Trophoblast cell (in vitro differentiated cells and primary cell): ENCODE measurements around the gene USP34.
"Not testable (repeated sequence)": the region's sequence is repeated elsewhere in the genome, so short reads cannot be mapped to it uniquely, and the experiment has no call there.

ENCODE experiments used
- DNase-seq, 2 donors: peaks; one replicate each; pipeline ENCODE4 v3.0.0-alpha.2; 2016
- H2AFZ ChIP-seq: 2 replicates; pipeline ENCODE4 v1.6.1; 2013; ENCODE audit warnings: low read length, moderate library complexity, mild to moderate bottlenecking; ENCODE audit not compliant: insufficient read depth, poor library complexity
- H2AK5ac ChIP-seq: 2 replicates; pipeline ENCODE4 v1.6.1; 2013; ENCODE audit warnings: mild to moderate bottlenecking, low read length
- H2BK120ac ChIP-seq: 2 replicates; pipeline ENCODE4 v1.6.1; 2013; ENCODE audit warnings: low read length, mild to moderate bottlenecking, moderate library complexity; ENCODE audit not compliant: insufficient read depth, poor library complexity
- H2BK12ac ChIP-seq: 2 replicates; pipeline ENCODE4 v1.6.1; 2013; ENCODE audit warnings: mild to moderate bottlenecking, low read length, moderate library complexity
- H2BK5ac ChIP-seq: 2 replicates; pipeline ENCODE4 v1.6.1; 2013; ENCODE audit warnings: low read length, low read depth, moderate library complexity, mild to moderate bottlenecking; ENCODE audit not compliant: poor library complexity
- H3K14ac ChIP-seq: 2 replicates; pipeline ENCODE4 v1.6.1; 2013; ENCODE audit warnings: mild to moderate bottlenecking, low read length
- H3K18ac ChIP-seq: 2 replicates; pipeline ENCODE4 v1.6.1; 2013; ENCODE audit warnings: mild to moderate bottlenecking, low read length
- H3K23ac ChIP-seq: 2 replicates; pipeline ENCODE4 v1.6.1; 2013; ENCODE audit warnings: low read length
- H3K27ac ChIP-seq: 2 replicates; pipeline ENCODE4 v1.5.1; 2013; ENCODE audit warnings: low read depth, mild to moderate bottlenecking, inconsistent platforms, low read length, moderate library complexity
- H3K27me3 ChIP-seq: 2 replicates; pipeline ENCODE4 v1.6.1; 2013; ENCODE audit warnings: inconsistent platforms, mild to moderate bottlenecking, low read length, moderate library complexity; ENCODE audit not compliant: insufficient read depth
- H3K36me3 ChIP-seq, 2 experiments: 1 replicate in 1 of 2; 2 replicates in 1 of 2; pipeline ENCODE4 v1.6.1; 2013; ENCODE audit warnings: low read length in 2 of 2, mild to moderate bottlenecking in 2 of 2, moderate library complexity in 1 of 2; ENCODE audit not compliant: insufficient read depth in 2 of 2, control insufficient read depth in 1 of 2
- H3K4ac ChIP-seq: 2 replicates; pipeline ENCODE4 v1.6.1; 2013; ENCODE audit warnings: low read depth, mild to moderate bottlenecking, low read length, moderate library complexity
- H3K4me1 ChIP-seq, 2 experiments: 1 replicate in 1 of 2; 2 replicates in 1 of 2; pipeline ENCODE4 v1.6.1; 2013; ENCODE audit warnings: low read length in 2 of 2, mild to moderate bottlenecking in 2 of 2, moderate library complexity in 1 of 2; ENCODE audit not compliant: insufficient read depth in 2 of 2, control insufficient read depth in 1 of 2
- H3K4me2 ChIP-seq: 2 replicates; pipeline ENCODE4 v1.6.1; 2013; ENCODE audit warnings: inconsistent platforms, mild to moderate bottlenecking, low read length, moderate library complexity
- H3K4me3 ChIP-seq: 2 replicates; pipeline ENCODE4 v1.5.1; 2013; ENCODE audit warnings: mild to moderate bottlenecking, low read depth, low read length, inconsistent platforms
- H3K79me1 ChIP-seq: one replicate; pipeline ENCODE4 v1.6.1; 2013; ENCODE audit warnings: low read length
- H3K79me2 ChIP-seq: 2 replicates; pipeline ENCODE4 v1.6.1; 2013; ENCODE audit warnings: low read length, mild to moderate bottlenecking; ENCODE audit not compliant: control insufficient read depth, insufficient read depth, poor library complexity
- H3K9ac ChIP-seq: 2 replicates; pipeline ENCODE4 v1.6.1; 2013; ENCODE audit warnings: mild to moderate bottlenecking, low read length
- H3K9me3 ChIP-seq: 2 replicates; pipeline ENCODE4 v1.6.1; 2013; ENCODE audit warnings: low read depth, mild to moderate bottlenecking, control low read depth, inconsistent platforms, low read length; ENCODE audit not compliant: insufficient read depth
- H4K12ac ChIP-seq: 2 replicates; pipeline ENCODE4 v1.6.1; 2013; ENCODE audit warnings: low read depth, mild to moderate bottlenecking, low read length, moderate library complexity
- H4K8ac ChIP-seq: 2 replicates; pipeline ENCODE4 v1.6.1; 2013; ENCODE audit warnings: low read depth, mild to moderate bottlenecking, low read length, moderate library complexity
- H4K91ac ChIP-seq: one replicate; pipeline ENCODE4 v1.6.1; 2013; ENCODE audit warnings: low read depth, mild to moderate bottlenecking, low read length, moderate library complexity
- WGBS: extraction: QIAGEN DNeasy Blood & Tissue Kit; methylation state at CpG from one replicate; pipeline ENCODE4 v1.1.7; 2013; ENCODE audit warnings: missing lambda C conversion rate; ENCODE audit not compliant: insufficient read length, insufficient coverage; ENCODE audit errors: extremely low coverage; 5-methylcytosine and 5-hydroxymethylcytosine counted together

Gene USP34

DNA sequence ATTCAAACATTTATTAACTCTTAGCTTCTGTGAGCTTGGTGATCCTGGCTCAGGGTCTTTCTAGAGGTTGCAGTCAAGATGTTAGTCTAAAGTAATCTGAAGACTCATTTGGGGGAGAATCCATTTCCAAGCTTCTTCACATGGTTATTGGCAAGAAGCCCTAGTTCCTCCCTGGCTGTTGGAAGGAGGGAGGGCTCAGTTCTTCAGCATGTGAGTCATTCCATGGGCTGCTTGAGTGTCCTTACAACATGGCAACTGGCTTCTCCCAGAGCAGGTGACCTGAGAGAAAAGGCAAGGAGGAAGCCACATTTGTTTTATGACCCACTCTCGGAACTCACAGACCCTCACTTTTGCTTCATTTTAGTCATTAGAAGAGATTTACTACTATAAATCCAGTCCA is 319.5 kb downstream of the USP34 start:
- no CpG with 5 or more reads among the region's 1 CpG for WGBS

DNA sequence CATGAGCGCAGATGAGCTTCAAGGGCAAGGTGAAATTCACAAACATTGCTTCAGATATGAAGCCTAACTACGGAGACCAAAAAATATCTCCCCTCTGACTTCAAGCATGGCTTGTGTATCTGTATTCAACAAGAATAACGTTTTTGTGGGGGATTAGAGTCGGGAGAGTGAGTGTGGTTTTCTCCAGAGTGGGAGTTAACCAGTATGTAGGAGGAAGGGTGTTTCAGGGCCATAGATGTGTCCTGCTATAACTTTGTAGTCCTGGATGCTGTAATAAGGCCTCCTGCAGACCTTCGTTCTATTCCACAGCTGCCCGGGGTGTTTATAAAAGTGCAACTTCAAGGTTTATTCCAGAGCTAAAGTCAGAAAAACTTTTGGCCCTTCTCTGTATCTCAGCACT is 321.8 kb downstream of the USP34 start:
- H3K27me3 ChIP-seq: no peaks in the 10 kb centered on the region
- H4K12ac ChIP-seq: no peak overlapping the region
- H3K4me3 ChIP-seq: no peak overlapping the region
- H3K4me2 ChIP-seq: no peak overlapping the region
- H2AK5ac ChIP-seq: no peak overlapping the region
- DNase-seq: no peak
- no peak overlapping the region for H4K8ac ChIP-seq
- H3K18ac ChIP-seq: no peak overlapping the region
- no peak overlapping the region for H2BK5ac ChIP-seq
- no peak overlapping the region for H4K91ac ChIP-seq
- H3K9me3 ChIP-seq: no peaks in the 10 kb centered on the region
- H2AFZ ChIP-seq: no peak overlapping the region
- H2BK120ac ChIP-seq: no peak overlapping the region
- H3K14ac ChIP-seq: no peak overlapping the region
- no peak overlapping the region for H3K9ac ChIP-seq
- no peak overlapping the region for H2BK12ac ChIP-seq
- H3K79me1 ChIP-seq: no peaks in the 10 kb centered on the region
- H3K4me1 ChIP-seq: no peaks in the 10 kb centered on the region
- no CpG with 5 or more reads among the region's 6 CpGs for WGBS
- H3K36me3 ChIP-seq: peaks cover 8 to 9% of the 10 kb centered on the region in 2 experiments
- H3K79me2 ChIP-seq: no peaks in the 10 kb centered on the region
- H3K27ac ChIP-seq: no peak overlapping the region
- H3K4ac ChIP-seq: no peak overlapping the region
- H3K23ac ChIP-seq: no peak overlapping the region

More for the DNA sequence above, 319.5 kb downstream of the USP34 start:
- Histone ChIP-seq H3K4me3 (no peak overlapping the region), H3K4me1 (no peaks in the 10 kb centered on the region), H2BK5ac (no peak overlapping the region), H2BK120ac (no peak overlapping the region), H4K12ac (no peak overlapping the region), H4K91ac (no peak overlapping the region), H4K8ac (no peak overlapping the region), H3K18ac (no peak overlapping the region), H2BK12ac (no peak overlapping the region), H3K9me3 (no peaks in the 10 kb centered on the region), H3K14ac (no peak overlapping the region), H3K79me1 (no peaks in the 10 kb centered on the region), H3K27me3 (no peaks in the 10 kb centered on the region), H3K4ac (no peak overlapping the region), H3K9ac (no peak overlapping the region), H3K4me2 (no peak overlapping the region), H3K23ac (no peak overlapping the region), H2AK5ac (no peak overlapping the region), H2AFZ (no peak overlapping the region), H3K36me3 (peaks cover 8 to 9% of the 10 kb centered on the region in 2 experiments), H3K27ac (no peak overlapping the region), H3K79me2 (no peaks in the 10 kb centered on the region)
- DNase-seq: no peak

DNA sequence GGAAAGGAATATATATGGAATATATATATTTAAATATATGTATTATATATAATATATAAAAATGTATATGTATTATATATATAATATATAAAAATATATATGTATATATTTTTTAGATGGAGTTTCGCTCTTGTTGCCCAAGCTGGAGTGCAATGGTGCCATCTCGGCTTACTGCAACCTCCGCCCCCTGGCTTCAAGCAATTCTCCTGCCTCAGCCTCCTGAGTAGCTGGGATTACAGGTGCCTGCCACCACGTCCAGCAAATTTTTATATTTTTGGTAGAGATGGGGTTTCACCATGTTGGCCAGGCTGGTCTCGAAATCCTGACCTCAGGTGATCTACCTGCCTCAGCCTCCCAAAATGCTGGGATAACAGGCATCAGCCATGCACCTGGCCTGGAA is 322.8 kb downstream of the USP34 start:
- not testable (repeated sequence) for H4K91ac ChIP-seq, H2AFZ ChIP-seq, H3K27ac ChIP-seq, H2BK120ac ChIP-seq, H3K14ac ChIP-seq, H4K12ac ChIP-seq, H3K36me3 ChIP-seq, H3K79me1 ChIP-seq, H3K23ac ChIP-seq, H2BK5ac ChIP-seq, H3K4me1 ChIP-seq, H2AK5ac ChIP-seq, H3K79me2 ChIP-seq, H3K18ac ChIP-seq, H2BK12ac ChIP-seq, H3K9ac ChIP-seq, H3K4me2 ChIP-seq, H3K9me3 ChIP-seq, H4K8ac ChIP-seq, H3K4ac ChIP-seq, DNase-seq, H3K4me3 ChIP-seq, H3K27me3 ChIP-seq
- no CpG with 5 or more reads among the region's 5 CpGs for WGBS

DNA sequence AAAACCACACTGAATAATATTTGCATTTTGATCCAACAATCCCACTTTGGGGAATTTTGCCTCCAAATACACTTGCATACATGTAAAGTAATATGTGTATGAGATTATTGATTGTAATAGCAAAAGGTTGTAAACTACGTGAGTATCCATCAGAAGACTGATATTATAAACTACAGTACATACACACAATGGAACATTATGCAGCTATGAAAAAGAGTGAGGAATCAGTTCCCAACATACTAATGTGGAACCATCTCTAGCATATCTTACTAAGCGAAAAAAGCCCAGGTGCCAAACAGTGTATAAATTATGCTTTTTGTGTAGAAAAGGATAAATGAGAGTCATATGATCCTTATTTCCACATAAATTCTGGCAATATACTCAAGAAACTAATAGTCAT is 324.9 kb downstream of the USP34 start:
- Histone ChIP-seq H2BK12ac (no peak overlapping the region), H3K27me3 (no peaks in the 10 kb centered on the region), H3K4me3 (no peak overlapping the region), H2AFZ (no peak overlapping the region), H2AK5ac (no peak overlapping the region), H3K9ac (no peak overlapping the region), H3K36me3 (peaks cover 7 to 8% of the 10 kb centered on the region in 2 experiments), H4K8ac (no peak overlapping the region), H3K9me3 (no peaks in the 10 kb centered on the region), H3K23ac (no peak overlapping the region), H4K12ac (no peak overlapping the region), H3K79me1 (no peaks in the 10 kb centered on the region), H3K18ac (no peak overlapping the region), H2BK120ac (no peak overlapping the region), H3K4me1 (no peaks in the 10 kb centered on the region), H3K4ac (no peak overlapping the region), H3K4me2 (no peak overlapping the region), H4K91ac (no peak overlapping the region), H3K27ac (no peak overlapping the region), H2BK5ac (no peak overlapping the region), H3K14ac (no peak overlapping the region), H3K79me2 (no peaks in the 10 kb centered on the region)
- no peak for DNase-seq
- no CpG with 5 or more reads among the region's 2 CpGs for WGBS
